PC-3 (cell line): ENCODE data around the gene KLHL25. TPM values are rescaled to one million over a fixed set of nuclear protein-coding genes. Genes with fewer than 3 reads are reported as not detected.

Experiments used
- microRNA-seq: library from miRNA; unstranded; fragments of <30 nt; microRNA quantifications from one replicate; pipeline ENCODE4 v1.1.0, GENCODE V29; 2020; ENCODE audit not compliant: unreplicated experiment
- total RNA-seq: library from RNA; depleted of rRNA; stranded (reverse); fragments of >200 nt; gene quantifications from 2 replicates; pipeline ENCODE4 v1.2.3, GENCODE V29; 2014

KLHL25 gene
- total RNA-seq, 1 experiment from 2014 or later, result 7.2 TPM

Small RNA genes lying within 50 kb of the gene (microRNA-seq; reads per million reads assigned to microRNA genes)
- gene MIR1276 (1.0 reads per million), gene MIR548AP (not detected)
